NCI-H774 (cell line): Measurements from ENCODE around the gene MYO1H.
"Not testable (repeated sequence)": the region's sequence is repeated elsewhere in the genome, so short reads cannot be mapped to it uniquely, and the experiment has no call there.

Experiments used
- DNase-seq: peaks from one replicate; lab custom pipeline; 2025; lab: John Stamatoyannopoulos, UW

The MYO1H gene

GRCh38 chr12:109346920-109347319, 780 bp upstream of the MYO1H start:
- DNase-seq: no peak

GRCh38 chr12:109352184-109352583, 4.5 kb downstream of the MYO1H start:
- DNase-seq: no peak

GRCh38 chr12:109356577-109356976, 8.9 kb downstream of the MYO1H start:
- no peak for DNase-seq

GRCh38 chr12:109357032-109357431, 9.3 kb downstream of the MYO1H start:
- DNase-seq: no peak

- no peak for DNase-seq
Observed at GRCh38 chr12:109358154-109358869, 10.6 kb downstream of the MYO1H start.

- no peak for DNase-seq
Observed at GRCh38 chr12:109359131-109359690, 11.5 kb downstream of the MYO1H start.

- DNase-seq: no peak
Observed at GRCh38 chr12:109369831-109370230, 22.1 kb downstream of the MYO1H start.

- no peak for DNase-seq
Observed at GRCh38 chr12:109377139-109377685, 29.5 kb downstream of the MYO1H start.

- DNase-seq: no peak
Observed at GRCh38 chr12:109378569-109378968, 30.9 kb downstream of the MYO1H start.

GRCh38 chr12:109382031-109382430, 34.3 kb downstream of the MYO1H start:
- DNase-seq: no peak

GRCh38 chr12:109383240-109383639, 35.5 kb downstream of the MYO1H start:
- no peak for DNase-seq

- DNase-seq: peak; percentile 51
Observed at GRCh38 chr12:109385339-109386058, 37.8 kb downstream of the MYO1H start.

GRCh38 chr12:109386059-109386433, 38.3 kb downstream of the MYO1H start:
- DNase-seq: no peak

GRCh38 chr12:109387425-109388166, 39.9 kb downstream of the MYO1H start:
- no peak for DNase-seq

GRCh38 chr12:109388167-109388563, 40.5 kb downstream of the MYO1H start:
- no peak for DNase-seq

GRCh38 chr12:109389146-109389545, 41.4 kb downstream of the MYO1H start:
- no peak for DNase-seq

- peak; percentile 54 for DNase-seq
Observed at GRCh38 chr12:109393437-109394345, 46.0 kb downstream of the MYO1H start.

GRCh38 chr12:109394891-109395290, 47.2 kb downstream of the MYO1H start:
- no peak for DNase-seq

- not testable (repeated sequence) for DNase-seq
Observed at GRCh38 chr12:109404841-109405240, 57.1 kb downstream of the MYO1H start.

- DNase-seq: not testable (repeated sequence)
Observed at GRCh38 chr12:109406147-109406546, 58.4 kb downstream of the MYO1H start.

- DNase-seq: no peak
Observed at GRCh38 chr12:109418848-109419480, 71.3 kb downstream of the MYO1H start.
